ENCODE data around the gene FAM168A. TPM values are rescaled to one million over a fixed set of nuclear protein-coding genes. Genes with fewer than 3 reads are reported as not detected.
A peak's percentile ranks its signal among the peaks of the same experiment; 100 is the strongest.

FAM168A gene
- polyA plus RNA-seq, 6 donors from 2014 or later = 0.04 to 4.1 (median 2.4) TPM

DNA sequence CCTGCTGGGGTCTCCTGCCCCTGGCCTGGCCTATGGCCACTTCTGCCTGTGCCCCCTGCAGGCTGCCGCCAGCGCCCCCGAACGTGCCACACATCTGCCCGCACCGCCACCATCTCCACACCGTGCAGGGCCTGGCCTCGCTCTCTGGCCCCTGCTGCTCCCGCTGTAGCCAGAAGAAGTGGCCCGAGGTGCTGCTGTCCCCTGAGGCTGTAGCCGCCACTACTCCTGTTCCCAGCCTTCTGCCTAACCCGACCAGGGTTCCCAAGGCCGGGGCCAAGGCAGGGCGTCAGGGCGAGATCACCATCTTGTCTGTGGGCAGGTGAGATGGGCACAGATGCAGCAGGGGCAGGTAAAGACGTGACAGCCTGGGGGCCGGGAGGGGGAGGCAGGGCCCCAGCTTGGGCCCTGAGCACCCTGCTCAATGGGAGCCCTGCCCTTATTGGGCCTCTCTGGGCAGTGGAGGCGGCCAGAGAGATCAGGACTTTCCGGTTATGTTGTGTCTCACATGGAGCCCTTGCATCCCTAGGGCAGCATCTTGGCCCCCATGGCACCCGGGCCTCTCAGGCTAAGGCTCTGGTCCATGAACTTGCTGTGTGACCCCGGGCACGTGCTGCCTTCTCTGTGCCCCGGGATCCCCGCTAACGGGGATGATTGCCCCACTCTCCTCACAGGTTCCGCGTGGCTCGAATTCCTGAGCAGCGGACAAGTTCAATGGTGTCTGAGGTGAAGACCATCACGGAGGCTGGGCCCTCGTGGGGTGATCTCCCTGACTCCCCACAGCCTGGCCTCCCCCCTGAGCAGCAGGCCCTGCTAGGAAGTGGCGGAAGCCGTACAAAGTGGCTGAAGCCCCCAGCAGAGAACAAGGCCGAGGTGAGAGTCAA lies 203.3 kb downstream of the FAM168A start:
- Mint-ChIP-seq H3K36me3 (peaks cover 0 to 16% of the 10 kb centered on the region in 2 donors), H3K4me3 (no peak overlapping the region), H3K27me3 (no peaks in the 10 kb centered on the region), H3K9me3 (no peaks in the 10 kb centered on the region), H3K27ac (peak overlapping the region in 3 of 6 donors; percentile 60 to 94 (median 65)), H3K4me1 (peaks cover 25 to 52% (median 29%) of the 10 kb centered on the region in 3 donors)
- no peak for ATAC-seq (ENCODE audit: low read depth in 2 of 2)
- DNase-seq = no peak

DNA sequence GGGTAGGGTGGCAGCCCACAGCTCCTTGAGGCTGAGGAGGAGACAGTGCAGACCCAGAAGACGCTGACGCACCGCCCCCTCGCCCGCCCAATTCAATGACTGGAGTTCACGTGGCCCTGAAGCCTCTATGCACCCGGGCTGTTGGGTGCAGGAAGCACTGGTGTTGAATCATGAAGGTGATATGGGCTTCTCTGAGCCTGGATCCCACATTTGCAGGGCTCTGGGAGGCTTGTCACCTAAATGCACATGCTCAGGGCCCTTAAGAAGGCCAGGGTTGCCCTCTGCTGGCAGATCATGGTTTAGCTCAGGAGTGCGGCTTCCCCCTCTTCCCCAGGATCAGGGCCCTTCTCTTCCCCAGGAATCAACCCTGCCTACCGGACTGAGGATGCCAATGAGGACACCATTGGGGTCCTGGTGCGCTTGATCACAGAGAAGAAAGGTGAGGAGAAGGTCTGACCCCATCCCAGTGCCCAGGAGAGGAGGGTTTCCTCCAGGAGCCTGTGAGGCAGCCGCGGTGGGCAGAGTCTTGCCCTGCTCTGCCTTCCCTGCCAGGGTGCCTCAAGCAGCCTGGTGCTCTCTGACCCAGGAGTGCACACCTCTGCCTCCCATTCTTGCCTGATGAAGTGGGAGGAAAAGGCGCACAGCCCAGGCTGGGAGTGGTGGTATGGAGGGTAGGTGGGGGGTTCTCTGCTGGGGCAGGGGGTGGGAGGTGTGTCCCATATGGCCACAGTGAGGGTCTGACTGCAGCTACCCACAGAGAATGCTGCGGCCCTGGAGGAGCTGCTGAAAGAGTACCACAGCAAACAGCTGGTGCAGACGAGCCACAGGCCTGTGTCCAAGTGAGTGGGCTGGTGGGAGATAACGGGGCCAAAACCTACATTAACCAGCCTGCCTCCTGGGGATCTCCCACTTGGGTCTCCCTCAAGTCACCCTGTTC lies 204.2 kb downstream of the FAM168A start:
- Mint-ChIP-seq H3K27me3 (no peaks in the 10 kb centered on the region), H3K4me3 (peak overlapping the region in 1 of 8 donors; percentile 38), H3K9me3 (no peaks in the 10 kb centered on the region), H3K27ac (peak overlapping the region; percentile 70 to 95 (median 90)), H3K4me1 (peaks cover 30 to 61% (median 38%) of the 10 kb centered on the region in 3 donors), H3K36me3 (peaks cover 0 to 16% of the 10 kb centered on the region in 2 donors)
- DNase-seq (peak; percentile 63), ATAC-seq (ENCODE audit: low read depth in 2 of 2) (peak; percentile 64 to 72)

DNA sequence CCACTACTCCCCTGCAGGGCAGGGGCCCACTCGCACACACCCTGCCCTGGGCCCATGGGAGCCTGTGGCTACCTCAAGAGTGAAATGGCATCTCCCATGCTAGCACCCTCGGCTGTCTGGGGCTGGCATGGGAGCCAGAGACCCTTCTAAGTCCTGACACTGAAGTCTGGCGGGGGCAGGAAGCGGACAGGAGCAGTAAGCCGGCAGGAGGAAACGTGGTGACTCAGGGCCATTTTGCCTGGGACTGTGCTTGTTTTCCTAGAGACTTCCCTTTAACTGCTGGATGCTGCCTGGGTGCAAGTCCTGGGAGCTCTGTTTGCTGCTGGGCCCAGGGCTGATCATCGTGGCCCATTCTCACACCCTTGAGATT lies 204.9 kb downstream of the FAM168A start:
- no peaks in the 10 kb centered on the region for H3K27me3 Mint-ChIP-seq
- ATAC-seq (ENCODE audit: low read depth in 2 of 2) (peak in 1 of 2 donors; percentile 3), DNase-seq (no peak)
- H3K36me3 Mint-ChIP-seq = peaks cover 0 to 16% of the 10 kb centered on the region in 2 donors
- H3K4me1 Mint-ChIP-seq = peaks cover 36 to 64% (median 42%) of the 10 kb centered on the region in 3 donors
- peak overlapping the region; percentile 37 to 95 (median 86) for H3K27ac Mint-ChIP-seq
- no peaks in the 10 kb centered on the region for H3K9me3 Mint-ChIP-seq
- peak overlapping the region in 1 of 8 donors; percentile 38 for H3K4me3 Mint-ChIP-seq

- H3K36me3 Mint-ChIP-seq = peaks cover 0 to 10% of the 10 kb centered on the region in 2 donors
- H3K4me1 Mint-ChIP-seq = peaks cover 42 to 64% (median 43%) of the 10 kb centered on the region in 3 donors
- peak overlapping the region; percentile 22 to 99 (median 80) for H3K27ac Mint-ChIP-seq
- DNase-seq (no peak), ATAC-seq (ENCODE audit: low read depth in 2 of 2) (no peak)
- peak overlapping the region in 3 of 8 donors; percentile 4 to 49 (median 29) for H3K4me3 Mint-ChIP-seq
- H3K27me3 Mint-ChIP-seq = no peaks in the 10 kb centered on the region
- no peaks in the 10 kb centered on the region for H3K9me3 Mint-ChIP-seq
Measured at GRCh38 chr11:73392108-73393010, 205.6 kb downstream of the FAM168A start.

- no peak for DNase-seq
- Mint-ChIP-seq H3K36me3 (peaks cover 0 to 3% of the 10 kb centered on the region in 2 donors), H3K4me3 (no peak overlapping the region)
Measured at GRCh38 chr11:73391665-73392064, 206.2 kb downstream of the FAM168A start.

DNA sequence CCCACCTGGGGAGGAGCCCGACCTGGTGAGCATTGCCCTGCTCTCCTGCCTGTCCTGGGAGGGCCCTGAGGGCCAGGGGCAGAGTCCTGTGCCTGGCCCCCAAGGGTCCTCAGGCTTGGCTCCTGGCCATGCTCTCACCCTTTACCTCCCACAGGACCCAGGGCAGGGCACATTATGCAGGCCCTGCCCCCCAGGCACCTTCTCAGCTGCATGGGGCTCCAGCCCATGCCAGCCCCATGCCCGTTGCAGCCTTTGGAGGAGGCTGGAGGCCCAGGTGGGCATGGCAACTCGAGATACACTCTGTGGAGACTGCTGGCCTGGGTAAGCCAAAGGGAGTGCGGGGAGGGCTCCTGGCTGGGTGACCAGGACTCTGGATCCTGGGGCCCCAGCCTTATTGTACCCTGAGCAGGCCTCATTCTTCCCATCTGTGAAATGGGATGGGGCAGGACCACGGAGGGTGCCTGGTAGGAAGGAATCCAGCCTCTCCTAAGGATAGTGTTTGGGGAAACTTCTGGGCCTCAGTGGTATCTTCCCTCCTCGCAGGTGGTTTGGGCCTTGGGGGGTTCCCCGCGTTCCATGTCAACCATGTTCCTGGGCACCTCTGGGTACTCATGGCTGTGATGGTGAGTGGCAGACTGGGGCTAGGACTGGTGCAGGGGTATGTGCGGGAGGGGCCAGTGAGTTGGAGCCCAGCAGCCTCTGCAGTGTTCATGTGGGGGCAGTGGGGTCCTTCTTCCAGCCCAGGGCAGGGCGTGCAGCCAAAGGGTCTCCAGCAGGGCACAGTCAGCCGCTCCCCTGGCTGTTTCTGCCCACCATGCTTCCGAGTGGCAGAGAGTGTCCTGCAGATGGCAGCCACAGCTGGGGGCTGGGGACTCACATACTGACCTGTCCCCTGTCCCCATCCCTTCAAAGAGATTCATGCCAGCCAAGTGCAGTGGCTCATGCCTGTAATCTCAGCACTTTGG lies 207.0 kb downstream of the FAM168A start:
- Mint-ChIP-seq H3K27me3 (no peaks in the 10 kb centered on the region), H3K27ac (peak overlapping the region in 5 of 6 donors; percentile 65 to 98 (median 82)), H3K9me3 (no peaks in the 10 kb centered on the region), H3K36me3 (no peaks in the 10 kb centered on the region), H3K4me3 (no peak overlapping the region), H3K4me1 (peaks cover 55 to 66% (median 57%) of the 10 kb centered on the region in 3 donors)
- no peak for ATAC-seq (ENCODE audit: low read depth in 2 of 2)
- DNase-seq = no peak

More at GRCh38 chr11:73391665-73392064, 206.2 kb downstream of the FAM168A start:
- no peaks in the 10 kb centered on the region for H3K27me3 Mint-ChIP-seq
- H3K9me3 Mint-ChIP-seq = no peaks in the 10 kb centered on the region
- peak overlapping the region in 5 of 6 donors; percentile 33 to 99 (median 81) for H3K27ac Mint-ChIP-seq
- ATAC-seq (ENCODE audit: low read depth in 2 of 2) = no peak
- peaks cover 48 to 66% (median 49%) of the 10 kb centered on the region in 3 donors for H3K4me1 Mint-ChIP-seq

DNA sequence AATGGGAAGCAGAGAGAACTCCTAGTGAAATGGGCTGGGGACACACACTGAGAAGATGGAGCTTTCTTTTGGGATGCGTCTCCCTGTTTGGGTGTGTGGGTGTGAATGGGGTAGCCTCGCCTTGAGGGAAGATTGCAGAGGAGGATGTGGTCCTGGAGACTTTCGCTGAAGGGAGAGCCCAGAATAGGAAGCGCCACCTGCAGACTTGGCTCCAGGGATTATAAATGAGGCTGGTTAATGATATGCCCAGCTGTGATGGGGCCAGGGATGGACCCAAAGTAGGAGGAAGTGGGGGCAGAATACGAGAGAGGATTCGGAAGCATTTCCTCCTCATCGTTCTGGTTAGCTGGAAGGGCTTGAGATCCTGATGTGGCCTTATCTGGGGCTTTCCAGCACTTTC lies 208.0 kb downstream of the FAM168A start:
- H3K27ac Mint-ChIP-seq = peak overlapping the region; percentile 74 to 100 (median 94)
- no peaks in the 10 kb centered on the region for H3K9me3 Mint-ChIP-seq
- ATAC-seq (ENCODE audit: low read depth in 2 of 2) (no peak), DNase-seq (no peak)
- peaks cover 61 to 75% (median 67%) of the 10 kb centered on the region in 3 donors for H3K4me1 Mint-ChIP-seq
- no peaks in the 10 kb centered on the region for H3K36me3 Mint-ChIP-seq
- no peaks in the 10 kb centered on the region for H3K27me3 Mint-ChIP-seq
- peak overlapping the region in 4 of 8 donors; percentile 32 to 68 (median 52) for H3K4me3 Mint-ChIP-seq

DNA sequence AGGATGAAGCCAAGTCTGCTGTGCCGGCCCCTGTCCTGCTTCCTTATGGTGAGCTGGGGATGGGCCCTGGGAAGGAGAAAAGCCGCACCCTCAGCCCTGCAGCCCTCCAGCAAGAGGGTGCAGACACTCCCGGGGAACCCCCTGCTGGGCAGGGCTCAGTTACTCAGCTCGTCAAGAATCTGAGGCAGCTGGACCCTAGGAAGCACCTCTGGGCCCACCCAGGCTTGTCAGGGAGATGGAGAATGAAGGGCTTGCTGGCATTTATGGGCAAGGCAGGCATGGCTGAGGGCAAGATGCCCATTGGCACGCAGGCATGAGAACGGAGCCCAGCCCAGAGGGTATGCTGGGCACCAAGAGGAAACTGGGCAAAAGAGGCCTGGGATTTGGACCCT lies 208.8 kb downstream of the FAM168A start:
- H3K9me3 Mint-ChIP-seq = no peaks in the 10 kb centered on the region
- peaks cover 69 to 83% (median 74%) of the 10 kb centered on the region in 3 donors for H3K4me1 Mint-ChIP-seq
- no peak for ATAC-seq (ENCODE audit: low read depth in 2 of 2)
- peak overlapping the region in 7 of 8 donors; percentile 53 to 100 (median 70) for H3K4me3 Mint-ChIP-seq
- H3K27me3 Mint-ChIP-seq = no peaks in the 10 kb centered on the region
- no peak for DNase-seq
- H3K27ac Mint-ChIP-seq = peak overlapping the region; percentile 38 to 100 (median 97)
- H3K36me3 Mint-ChIP-seq = no peaks in the 10 kb centered on the region

DNA sequence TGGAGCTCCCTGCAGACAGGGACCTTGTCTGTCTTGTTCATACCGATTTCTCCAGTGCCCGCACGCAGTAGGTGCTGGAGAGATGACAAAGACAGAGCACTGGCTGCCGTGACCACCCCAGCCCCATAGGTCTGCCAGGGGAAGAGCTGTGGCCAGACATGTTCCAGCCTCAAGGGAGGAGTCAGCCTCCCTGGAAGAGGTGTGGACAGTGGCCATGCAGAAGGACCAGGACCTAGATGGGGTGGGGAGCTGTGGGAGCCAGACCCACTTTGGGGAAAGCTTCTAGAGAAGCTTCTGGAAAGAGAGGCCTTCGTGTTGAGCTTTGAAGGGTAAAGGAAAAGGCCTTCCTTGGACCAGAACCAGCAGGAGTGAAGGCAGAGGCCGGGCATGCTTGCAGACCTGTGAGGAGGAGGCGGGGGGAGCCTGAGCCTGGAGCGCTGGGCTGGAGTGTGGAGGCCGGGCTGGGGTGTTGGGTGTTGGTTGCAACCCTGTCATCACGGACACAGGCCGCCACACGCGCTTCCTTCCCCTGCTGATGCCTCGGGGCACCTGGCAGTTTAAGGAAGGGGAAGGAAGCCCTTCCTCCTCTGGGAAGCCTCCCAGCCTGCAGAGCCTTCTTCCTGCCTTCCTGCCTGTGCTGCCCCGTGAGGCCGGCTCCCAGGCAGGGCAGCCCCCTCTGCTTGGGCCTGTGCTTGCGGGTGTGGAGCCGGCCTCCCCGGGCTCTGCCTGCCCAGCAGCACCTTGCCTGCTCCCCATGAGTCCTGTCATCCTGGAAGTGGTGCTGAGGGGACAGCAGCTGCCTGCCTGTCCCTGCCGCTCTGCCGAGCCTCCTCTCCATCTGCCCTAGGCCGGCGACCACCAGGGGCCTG lies 209.4 kb downstream of the FAM168A start:
- DNase-seq = no peak
- peak overlapping the region; percentile 97 to 100 (median 100) for H3K27ac Mint-ChIP-seq
- H3K27me3 Mint-ChIP-seq = no peaks in the 10 kb centered on the region
- peaks cover 73 to 87% (median 79%) of the 10 kb centered on the region in 3 donors for H3K4me1 Mint-ChIP-seq
- no peaks in the 10 kb centered on the region for H3K36me3 Mint-ChIP-seq
- peak overlapping the region; percentile 56 to 100 (median 80) for H3K4me3 Mint-ChIP-seq
- no peaks in the 10 kb centered on the region for H3K9me3 Mint-ChIP-seq
- no peak for ATAC-seq (ENCODE audit: low read depth in 2 of 2)

GRCh38 chr11:73387594-73388264 lies 210.2 kb downstream of the FAM168A start:
- Mint-ChIP-seq H3K27ac (peak overlapping the region; percentile 97 to 100 (median 100)), H3K4me1 (peaks cover 74 to 87% (median 80%) of the 10 kb centered on the region in 3 donors), H3K4me3 (peak overlapping the region; percentile 56 to 100 (median 89)), H3K36me3 (no peaks in the 10 kb centered on the region), H3K9me3 (no peaks in the 10 kb centered on the region), H3K27me3 (no peaks in the 10 kb centered on the region)
- ATAC-seq (ENCODE audit: low read depth in 2 of 2) (no peak), DNase-seq (no peak)
